GM19035 (cell line): ENCODE measurements around the gene LYPD5.
"Not testable (repeated sequence)": the region's sequence is repeated elsewhere in the genome, so short reads cannot be mapped to it uniquely, and the experiment has no call there.

Source experiments
- ATAC-seq: cut with Tn5 transposase; IDR thresholded peaks from one replicate; pipeline ENCODE4 v1.9.1; 2021; ENCODE audit not compliant: unreplicated experiment

The LYPD5 gene

GRCh38 chr19:43802216-43802951 is at the start of gene LYPD5:
TSS of gene LYPD5 (minus strand) at chr19:43802447. CDS start at chr19:43802380, 67 bp downstream.
- ATAC-seq = no peak

GRCh38 chr19:43848821-43849220 is 46.6 kb upstream of the LYPD5 start:
- no peak for ATAC-seq

GRCh38 chr19:43847884-43848283 is 45.6 kb upstream of the LYPD5 start:
- ATAC-seq = no peak

GRCh38 chr19:43847246-43847645 is 45.0 kb upstream of the LYPD5 start:
- no peak for ATAC-seq

- ATAC-seq = no peak
Measured at GRCh38 chr19:43842007-43842406, 39.8 kb upstream of the LYPD5 start.

GRCh38 chr19:43839139-43839538 is 36.9 kb upstream of the LYPD5 start:
- ATAC-seq = no peak

GRCh38 chr19:43826787-43827754 is 24.8 kb upstream of the LYPD5 start, which contains the start of gene ZNF283:
TSS of gene ZNF283 (plus strand) at chr19:43827321. CDS start at chr19:43833505, 6,184 bp downstream.
- peak; percentile 76 for ATAC-seq

GRCh38 chr19:43824572-43824971 is 22.3 kb upstream of the LYPD5 start:
- not testable (repeated sequence) for ATAC-seq

- not testable (repeated sequence) for ATAC-seq
Measured at GRCh38 chr19:43823856-43824255, 21.6 kb upstream of the LYPD5 start.

- no peak for ATAC-seq
Measured at GRCh38 chr19:43820884-43821215, 18.6 kb upstream of the LYPD5 start.

GRCh38 chr19:43820098-43820883 is 18.0 kb upstream of the LYPD5 start:
- no peak for ATAC-seq

GRCh38 chr19:43818500-43818899 is 16.3 kb upstream of the LYPD5 start:
- ATAC-seq = no peak

- ATAC-seq = not testable (repeated sequence)
Measured at GRCh38 chr19:43817454-43817853, 15.2 kb upstream of the LYPD5 start.

- no peak for ATAC-seq
Measured at GRCh38 chr19:43814663-43815352, 12.6 kb upstream of the LYPD5 start.

GRCh38 chr19:43812688-43813087 is 10.4 kb upstream of the LYPD5 start:
- ATAC-seq = no peak

GRCh38 chr19:43812259-43812658 is 10.0 kb upstream of the LYPD5 start:
- ATAC-seq = no peak

GRCh38 chr19:43811837-43812236 is 9.6 kb upstream of the LYPD5 start:
- ATAC-seq = no peak

GRCh38 chr19:43809762-43810696 is 7.8 kb upstream of the LYPD5 start:
- no peak for ATAC-seq

- ATAC-seq = no peak
Measured at GRCh38 chr19:43807651-43808050, 5.4 kb upstream of the LYPD5 start.
